ENCODE measurements around the gene OR2A1. TPM values are rescaled to one million over a fixed set of nuclear protein-coding genes. Genes with fewer than 3 reads are reported as not detected.
"Not testable (repeated sequence)": the region's sequence is repeated elsewhere in the genome, so short reads cannot be mapped to it uniquely, and the experiment has no call there.

OR2A1 gene, protein sequence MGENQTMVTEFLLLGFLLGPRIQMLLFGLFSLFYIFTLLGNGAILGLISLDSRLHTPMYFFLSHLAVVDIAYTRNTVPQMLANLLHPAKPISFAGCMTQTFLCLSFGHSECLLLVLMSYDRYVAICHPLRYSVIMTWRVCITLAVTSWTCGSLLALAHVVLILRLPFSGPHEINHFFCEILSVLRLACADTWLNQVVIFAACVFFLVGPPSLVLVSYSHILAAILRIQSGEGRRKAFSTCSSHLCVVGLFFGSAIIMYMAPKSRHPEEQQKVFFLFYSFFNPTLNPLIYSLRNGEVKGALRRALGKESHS
- total RNA-seq (0.05 TPM), polyA plus RNA-seq (0.23 TPM)

DNA sequence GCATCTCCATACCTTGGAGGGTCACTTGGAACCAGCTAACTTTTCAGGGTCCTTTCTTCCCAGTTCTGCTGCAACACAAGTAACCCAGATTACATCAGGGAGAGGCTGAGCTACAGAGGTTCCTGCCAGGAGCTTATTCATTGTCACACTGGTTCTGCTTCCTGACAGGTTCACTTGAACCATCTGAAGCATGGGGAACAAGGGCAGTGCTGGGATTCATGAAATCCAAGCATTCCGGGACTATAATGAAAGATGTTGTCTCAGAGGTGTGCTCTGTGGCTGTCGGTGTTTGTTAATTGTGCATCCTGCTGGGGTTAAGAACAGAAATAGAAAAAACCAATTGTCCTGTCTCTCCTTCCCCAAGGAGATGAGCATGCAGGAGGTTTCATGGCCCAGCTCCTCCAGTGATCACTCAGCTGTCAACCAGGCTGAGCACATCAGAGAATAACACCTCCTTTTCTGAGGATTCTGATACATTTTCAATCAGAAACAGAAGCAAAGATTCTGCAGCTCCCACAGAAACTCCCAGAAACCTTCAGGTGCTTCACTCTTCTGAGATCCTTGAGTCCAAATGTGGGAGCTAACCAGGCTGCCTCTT lies at the start of gene OR2A1:
Gene OR2A1 (plus strand): TSS at position 548 of the 598 bp plus-strand sequence. CDS start 5,706 bp downstream, outside the sequence.
- not testable (repeated sequence) for H3K4me3 ChIP-seq (ENCODE audit: low read depth, low read length); DNase-seq (ENCODE audit: extremely low spot score); H3K36me3 ChIP-seq (ENCODE audit: insufficient read depth); H3K27ac ChIP-seq (ENCODE audit: low read depth); H3K4me1 ChIP-seq (ENCODE audit: insufficient read depth)
- no CpG with 5 or more reads among the region's 2 CpGs for WGBS

DNA sequence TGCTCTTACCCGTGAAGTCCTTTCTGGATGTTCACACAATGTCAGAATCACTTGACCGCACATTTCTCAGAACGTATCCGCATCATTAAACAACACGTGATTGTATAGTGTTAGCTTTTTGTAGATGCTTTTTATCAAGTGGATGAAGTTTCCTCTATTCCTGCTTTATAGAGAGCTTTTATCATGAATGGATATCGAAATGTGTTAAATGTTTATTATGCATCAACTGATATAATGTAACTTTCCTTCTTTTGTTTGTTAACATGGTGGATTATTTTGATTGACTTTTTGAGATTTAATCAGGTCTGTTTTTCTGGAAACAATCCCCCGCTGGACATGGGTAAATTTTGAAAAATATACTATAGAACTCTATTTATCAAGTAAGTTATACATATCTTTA lies 47.5 kb upstream of the OR2A1 start, which contains the start of gene OR2A7:
Gene OR2A7 (minus strand): TSS at position 101 of the 400 bp plus-strand sequence. CDS start 5,164 bp downstream, outside the sequence.
- WGBS, result 89% methylated on average over 6 of the region's 7 CpGs
- not testable (repeated sequence) for H3K36me3 ChIP-seq (ENCODE audit: insufficient read depth); H3K4me3 ChIP-seq (ENCODE audit: low read depth, low read length)

DNA sequence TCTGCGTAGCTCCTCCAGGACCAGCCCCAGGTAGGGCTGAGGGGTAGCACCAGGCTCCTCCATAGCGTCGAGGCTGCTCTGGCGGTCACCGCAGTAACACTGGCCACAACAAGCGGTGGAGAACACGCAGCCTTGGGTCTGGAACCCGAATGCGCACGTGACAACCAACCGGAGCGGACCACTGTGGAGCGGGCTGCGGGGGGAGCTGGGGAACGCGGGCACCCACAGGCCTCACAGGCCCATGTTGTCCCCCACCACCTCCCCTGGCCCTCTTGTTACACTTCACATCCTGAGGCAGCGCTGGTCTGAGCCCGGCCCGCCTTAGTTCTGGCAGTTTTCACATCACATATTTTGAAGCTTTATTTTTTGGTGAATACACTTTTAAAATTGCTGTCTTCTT lies 43.0 kb upstream of the OR2A1 start, which contains the start of gene CTAGE8:
Gene CTAGE8 (minus strand): TSS at position 101 of the 400 bp plus-strand sequence. CDS start 38 bp downstream, at position 63.
- not testable (repeated sequence) for H3K36me3 ChIP-seq (ENCODE audit: insufficient read depth); H3K4me1 ChIP-seq (ENCODE audit: insufficient read depth); H3K27ac ChIP-seq (ENCODE audit: low read depth); DNase-seq (ENCODE audit: extremely low spot score); H3K4me3 ChIP-seq (ENCODE audit: low read depth, low read length)
- no CpG with 5 or more reads among the region's 19 CpGs for WGBS

More for the DNA sequence above, 47.5 kb upstream of the OR2A1 start, which contains the start of gene OR2A7:
- not testable (repeated sequence) for H3K27ac ChIP-seq (ENCODE audit: low read depth); DNase-seq (ENCODE audit: extremely low spot score); H3K4me1 ChIP-seq (ENCODE audit: insufficient read depth)

DNA sequence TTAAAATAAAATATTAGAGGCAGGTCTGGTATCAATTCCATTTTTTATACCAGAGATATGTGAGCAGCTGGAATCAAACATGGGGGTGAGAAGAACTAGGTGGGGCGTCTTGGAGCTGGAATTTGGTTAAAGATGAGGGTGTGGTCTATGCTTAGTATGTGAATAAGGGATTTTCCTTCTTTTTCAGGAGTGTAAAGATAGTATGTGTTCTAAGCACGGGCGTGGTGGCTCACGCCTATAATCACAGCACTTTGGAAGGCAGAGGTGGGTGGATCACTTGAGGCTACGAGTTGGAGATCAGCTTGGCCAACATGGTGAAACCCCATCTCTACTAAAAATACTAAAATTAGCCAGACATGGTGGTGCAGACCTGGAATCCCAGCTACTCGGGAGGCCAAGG lies 36.9 kb upstream of the OR2A1 start:
- not testable (repeated sequence) for H3K27ac ChIP-seq (ENCODE audit: low read depth); H3K4me1 ChIP-seq (ENCODE audit: insufficient read depth); H3K36me3 ChIP-seq (ENCODE audit: insufficient read depth); H3K4me3 ChIP-seq (ENCODE audit: low read depth, low read length); DNase-seq (ENCODE audit: extremely low spot score)
- 95% methylated on average over 4 of the region's 6 CpGs for WGBS

DNA sequence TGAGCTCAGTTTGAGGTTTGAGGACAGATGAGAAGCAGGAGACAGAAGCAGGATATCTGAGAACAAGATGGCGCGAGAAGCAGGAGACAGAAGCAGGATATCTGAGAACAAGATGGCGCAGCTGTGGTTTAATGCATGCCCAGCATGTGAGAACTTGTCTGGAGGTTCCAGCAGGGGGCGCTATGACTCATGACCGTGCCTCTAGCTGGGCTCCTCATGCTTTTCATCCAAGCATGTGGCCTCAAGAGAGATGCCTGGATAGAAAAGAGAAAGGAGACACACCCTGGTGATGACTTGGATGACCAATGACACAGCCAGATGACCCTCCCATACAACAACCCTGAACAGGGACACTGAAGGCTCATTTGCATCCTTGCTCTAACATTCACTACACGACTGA lies 32.2 kb upstream of the OR2A1 start:
- WGBS, result 96% methylated on average over 3 of the region's 6 CpGs
- H3K4me3 ChIP-seq (ENCODE audit: low read depth, low read length); H3K4me1 ChIP-seq (ENCODE audit: insufficient read depth); DNase-seq (ENCODE audit: extremely low spot score); H3K36me3 ChIP-seq (ENCODE audit: insufficient read depth); H3K27ac ChIP-seq (ENCODE audit: low read depth): not testable (repeated sequence)

DNA sequence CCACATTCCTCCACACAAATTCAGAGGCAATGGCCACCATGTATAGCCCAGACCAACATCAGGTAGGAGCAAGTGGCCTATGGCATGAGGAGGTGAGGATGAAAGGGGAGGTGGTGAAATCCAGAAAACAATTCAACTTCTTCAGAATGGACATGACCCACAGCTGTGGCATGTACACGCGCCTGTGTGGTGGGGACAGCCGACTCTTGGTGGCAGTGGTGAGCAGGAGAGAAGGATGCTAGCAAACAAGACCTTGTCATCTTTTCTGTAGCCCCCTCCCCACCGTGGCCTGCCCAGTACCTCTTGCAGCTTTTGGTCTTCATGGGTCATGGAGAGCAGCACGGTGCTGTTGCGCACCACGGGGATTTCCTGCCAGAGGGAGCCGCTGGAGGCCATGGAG lies 30.2 kb upstream of the OR2A1 start:
- H3K4me3 ChIP-seq (ENCODE audit: low read depth, low read length); DNase-seq (ENCODE audit: extremely low spot score); H3K27ac ChIP-seq (ENCODE audit: low read depth); H3K36me3 ChIP-seq (ENCODE audit: insufficient read depth); H3K4me1 ChIP-seq (ENCODE audit: insufficient read depth): not testable (repeated sequence)
- WGBS, result no CpG with 5 or more reads among the region's 8 CpGs

DNA sequence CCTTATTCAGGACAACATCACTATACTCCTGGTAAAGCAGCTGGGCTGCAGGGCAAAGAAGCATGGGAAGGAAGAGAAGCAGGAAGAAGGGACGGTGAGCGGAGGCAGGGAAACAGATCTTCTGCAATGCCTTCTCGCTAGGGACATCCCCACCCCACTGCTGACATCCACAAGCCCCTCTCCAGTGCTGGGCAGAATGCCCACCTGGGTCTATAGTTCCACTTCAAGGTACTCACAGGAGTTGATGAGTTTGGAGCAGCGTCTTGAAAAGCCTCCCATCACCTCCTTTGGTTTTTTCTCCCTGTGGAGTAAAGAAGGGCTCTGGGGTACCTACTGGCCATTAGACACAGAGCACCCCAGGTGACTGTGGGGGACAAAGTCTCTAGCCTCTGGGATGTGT lies 29.7 kb upstream of the OR2A1 start:
- WGBS, result 85% methylated on average over 2 of the region's 4 CpGs
- not testable (repeated sequence) for DNase-seq (ENCODE audit: extremely low spot score); H3K4me1 ChIP-seq (ENCODE audit: insufficient read depth); H3K36me3 ChIP-seq (ENCODE audit: insufficient read depth); H3K27ac ChIP-seq (ENCODE audit: low read depth); H3K4me3 ChIP-seq (ENCODE audit: low read depth, low read length)

DNA sequence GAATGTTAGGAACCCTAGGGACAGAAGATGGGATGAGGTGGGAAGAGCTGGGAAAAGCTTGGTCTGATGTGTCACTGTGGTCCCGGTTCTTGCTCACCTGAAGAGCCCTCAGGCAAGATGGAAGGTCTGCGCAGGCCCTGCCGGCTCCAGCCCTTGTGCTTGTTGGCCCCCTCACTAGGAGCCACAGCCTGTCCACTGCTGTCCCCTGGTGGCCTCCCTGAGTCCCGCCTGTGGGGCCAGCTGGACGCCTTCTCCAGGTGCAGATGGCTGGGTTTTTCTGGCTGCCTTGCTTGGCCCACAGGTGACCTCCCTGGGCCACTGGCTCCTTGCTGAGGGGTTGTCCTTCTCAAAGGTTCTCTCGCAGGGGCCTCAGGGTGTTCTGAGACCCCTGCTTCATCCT lies 28.5 kb upstream of the OR2A1 start:
- WGBS, result no CpG with 5 or more reads among the region's 6 CpGs
- H3K4me1 ChIP-seq (ENCODE audit: insufficient read depth); DNase-seq (ENCODE audit: extremely low spot score); H3K36me3 ChIP-seq (ENCODE audit: insufficient read depth); H3K27ac ChIP-seq (ENCODE audit: low read depth); H3K4me3 ChIP-seq (ENCODE audit: low read depth, low read length): not testable (repeated sequence)

DNA sequence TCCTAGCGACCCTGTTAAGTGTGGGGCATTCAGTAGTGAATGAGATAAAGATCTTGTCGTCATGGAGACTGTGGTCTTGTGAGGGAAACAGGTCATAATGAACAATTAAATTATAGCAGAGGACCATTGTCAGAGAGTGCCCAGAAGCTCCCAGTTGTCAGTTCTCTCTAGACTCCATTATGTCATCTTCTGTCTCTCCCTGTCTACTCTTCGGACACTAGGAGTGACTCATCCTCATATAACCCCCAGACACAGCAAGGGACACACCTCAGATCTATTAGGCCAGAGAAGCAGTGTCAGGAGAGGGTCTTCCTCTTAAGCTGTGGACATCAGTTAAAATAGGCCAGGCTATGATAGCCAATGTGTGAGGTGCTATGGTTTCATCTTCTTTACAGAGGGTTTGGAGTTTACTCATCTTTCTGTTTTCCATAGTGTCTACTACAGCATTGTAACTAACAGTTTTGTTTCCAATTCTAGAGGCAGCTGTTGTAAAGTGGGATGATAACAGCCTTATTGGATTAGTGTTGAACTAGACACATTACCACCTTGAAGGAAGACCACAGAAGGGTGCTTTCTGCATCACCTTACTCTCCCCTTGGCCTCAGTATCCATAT lies 24.9 kb upstream of the OR2A1 start:
- not testable (repeated sequence) for H3K36me3 ChIP-seq (ENCODE audit: insufficient read depth); DNase-seq (ENCODE audit: extremely low spot score); H3K4me3 ChIP-seq (ENCODE audit: low read depth, low read length); H3K4me1 ChIP-seq (ENCODE audit: insufficient read depth); H3K27ac ChIP-seq (ENCODE audit: low read depth)
- WGBS, result no CpG with 5 or more reads among the region's 3 CpGs

DNA sequence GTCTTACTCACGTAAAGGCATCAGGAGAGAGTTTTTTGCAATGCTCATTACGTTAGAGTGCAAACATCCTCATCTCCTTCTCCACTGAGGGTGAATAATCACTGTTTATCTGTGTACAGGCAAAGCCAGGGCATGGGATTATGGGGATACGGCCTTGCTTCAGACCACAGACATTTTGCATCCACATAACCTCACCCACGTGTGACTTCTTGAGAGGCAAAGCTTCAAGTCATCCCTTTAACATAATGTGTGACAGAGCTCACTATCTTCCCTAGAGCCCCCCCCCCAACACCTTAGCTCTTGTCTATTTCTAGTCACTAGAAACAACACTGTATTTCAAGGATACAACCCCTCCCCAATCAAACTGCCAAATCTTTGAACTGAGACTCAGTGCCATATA lies 20.6 kb upstream of the OR2A1 start:
- DNase-seq (ENCODE audit: extremely low spot score); H3K4me1 ChIP-seq (ENCODE audit: insufficient read depth); H3K36me3 ChIP-seq (ENCODE audit: insufficient read depth); H3K4me3 ChIP-seq (ENCODE audit: low read depth, low read length); H3K27ac ChIP-seq (ENCODE audit: low read depth): not testable (repeated sequence)
- 40% methylated on average over 2 of the region's 4 CpGs for WGBS

DNA sequence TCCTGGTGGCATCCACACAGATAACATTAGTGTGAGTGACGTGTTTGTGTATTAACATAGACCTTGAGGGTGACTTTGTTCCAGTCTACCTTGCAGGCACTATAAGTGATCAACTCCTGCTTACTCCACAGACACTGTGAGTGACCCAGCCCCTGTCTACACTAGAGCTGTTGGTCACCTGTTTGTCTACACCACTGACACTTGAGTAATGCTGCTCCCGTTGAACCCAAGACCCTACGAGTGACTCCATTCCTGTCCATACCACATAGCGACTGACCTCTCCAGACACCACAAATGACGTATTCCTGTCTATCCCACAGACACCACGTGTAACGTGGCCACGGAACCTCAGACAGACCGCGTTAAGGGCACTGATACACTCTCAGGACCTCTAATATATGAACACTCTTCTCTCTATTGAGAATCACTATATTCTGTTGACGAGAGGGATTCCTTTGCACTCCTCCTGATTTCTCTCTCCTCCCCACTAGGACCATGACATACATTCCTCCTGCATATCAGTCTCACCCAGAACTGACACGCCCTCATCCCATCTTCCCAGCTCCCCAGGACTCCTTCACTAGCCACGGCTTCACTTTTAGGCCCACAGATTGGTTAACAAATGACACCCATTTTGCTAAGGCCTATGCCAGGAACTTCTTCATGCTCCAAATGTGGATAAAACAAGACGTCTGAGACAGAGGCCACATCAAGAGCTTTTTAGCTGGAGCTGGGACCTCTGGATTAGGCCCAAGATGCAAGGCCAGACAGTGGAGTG lies 19.6 kb upstream of the OR2A1 start:
- H3K4me3 ChIP-seq (ENCODE audit: low read depth, low read length); H3K36me3 ChIP-seq (ENCODE audit: insufficient read depth); H3K4me1 ChIP-seq (ENCODE audit: insufficient read depth); H3K27ac ChIP-seq (ENCODE audit: low read depth); DNase-seq (ENCODE audit: extremely low spot score): not testable (repeated sequence)
- WGBS, result 96% methylated on average over 2 of the region's 14 CpGs

DNA sequence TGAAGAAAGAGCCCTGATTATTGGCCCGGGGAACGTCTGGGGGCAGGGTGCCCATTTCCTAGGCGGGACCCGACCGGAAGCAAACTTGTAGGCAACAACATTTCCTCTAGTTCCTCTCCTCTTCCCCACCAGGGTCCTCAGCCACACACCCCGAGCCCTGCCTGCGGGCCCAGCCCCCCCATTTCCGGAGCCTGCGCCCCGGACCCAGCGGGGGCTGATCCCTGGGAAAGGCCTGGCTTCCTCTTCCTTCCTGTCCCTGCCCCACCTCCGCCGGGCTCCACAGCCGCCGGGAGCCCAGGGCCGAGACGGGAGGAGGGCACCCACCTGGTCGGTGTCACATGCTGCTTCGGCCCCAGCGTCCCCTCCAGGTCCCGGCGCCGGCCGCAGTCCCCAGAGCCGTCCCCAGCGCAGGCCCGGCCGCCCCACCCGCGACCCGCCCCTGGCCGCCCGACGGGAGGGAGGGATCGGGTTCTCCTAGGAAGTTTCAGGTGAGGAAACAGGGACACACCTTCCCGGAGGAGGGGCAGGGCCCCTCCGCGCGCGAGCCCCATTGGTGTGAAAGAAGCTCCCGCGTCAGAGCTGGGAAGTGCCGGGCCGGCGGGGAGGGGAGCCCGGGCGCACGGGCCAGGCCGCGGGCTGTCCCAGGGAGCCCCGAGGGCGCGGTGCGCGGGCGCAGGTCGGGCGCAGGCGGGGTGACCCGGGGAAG lies 18.3 kb upstream of the OR2A1 start:
- no CpG with 5 or more reads among the region's 60 CpGs for WGBS
- H3K4me1 ChIP-seq (ENCODE audit: insufficient read depth); H3K36me3 ChIP-seq (ENCODE audit: insufficient read depth); H3K27ac ChIP-seq (ENCODE audit: low read depth); H3K4me3 ChIP-seq (ENCODE audit: low read depth, low read length); DNase-seq (ENCODE audit: extremely low spot score): not testable (repeated sequence)
